ENCODE results near the gene DEDD2. TPM values are rescaled to one million over a fixed set of nuclear protein-coding genes. Genes with fewer than 3 reads are reported as not detected.

The DEDD2 gene
- total RNA-seq, 4 donors from 2014 or later = 46.1 to 55.8 (median 50.2) TPM

DNA sequence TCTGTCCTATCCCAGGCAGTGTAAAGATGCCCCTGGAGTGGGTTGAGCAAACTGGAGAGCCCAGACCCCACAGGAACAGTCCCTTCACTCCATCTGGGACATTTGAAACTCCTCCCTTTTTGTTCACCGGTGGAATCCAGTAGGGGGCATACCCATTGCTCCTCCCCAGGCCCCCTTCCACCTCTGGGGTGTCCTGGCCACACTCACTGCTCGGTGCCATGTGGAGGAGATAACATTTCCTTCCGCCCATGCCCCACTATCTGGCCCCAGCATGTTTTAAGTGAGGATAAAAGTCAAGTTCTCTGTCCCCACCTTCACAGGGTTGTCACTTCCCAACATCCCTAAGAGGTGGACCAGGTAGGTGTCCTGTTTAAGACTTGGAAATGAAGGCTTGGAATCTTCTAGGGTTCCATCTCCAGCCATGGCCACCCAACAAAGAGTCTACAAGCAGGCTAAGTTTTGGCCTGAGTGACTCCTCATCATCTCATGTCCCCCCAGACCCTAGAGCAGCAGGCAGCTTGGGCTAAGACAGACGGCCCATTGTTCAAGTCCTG, 11.9 kb upstream of the DEDD2 start:
- intact Hi-C loops (cut with DNase I) = no loop called here
- DNase-seq = no peak
- Histone ChIP-seq H3K9me3 (no peaks in the 10 kb centered on the region), H3K36me3 (peaks cover 75 to 76% of the 10 kb centered on the region in 2 donors), H3K27ac (no peak overlapping the region), H3K4me3 (replicated peaks in 1 of 3) (no peak overlapping the region), H3K27me3 (no peaks in the 10 kb centered on the region), H3K4me1 (no peaks in the 10 kb centered on the region)
- no peak for TF ChIP-seq POLR2A (IDR thresholded peaks at IDR 0.05)
- TF ChIP-seq CTCF (IDR thresholded peaks at IDR 0.05) = no peak
- 71 to 93% methylated on average over 4 of the region's 4 CpGs for WGBS, 2 donors

- intact Hi-C loops (cut with DNase I) = no loop called here
- no peak overlapping the region for H3K4me3 ChIP-seq (replicated peaks in 1 of 3)
- H3K4me1 ChIP-seq = no peaks in the 10 kb centered on the region
- H3K27ac ChIP-seq = no peak overlapping the region
- 88 to 90% methylated on average over 4 of the region's 4 CpGs for WGBS, 2 donors
- H3K36me3 ChIP-seq = peaks cover 71 to 73% of the 10 kb centered on the region in 2 donors
- DNase-seq = no peak
- no peaks in the 10 kb centered on the region for H3K9me3 ChIP-seq
- H3K27me3 ChIP-seq = no peaks in the 10 kb centered on the region
- TF ChIP-seq POLR2A (IDR thresholded peaks at IDR 0.05) = no peak
- TF ChIP-seq CTCF (IDR thresholded peaks at IDR 0.05) = no peak
These were observed 11.2 kb upstream of the DEDD2 start for GRCh38 chr19:42228641-42229040.

DNA sequence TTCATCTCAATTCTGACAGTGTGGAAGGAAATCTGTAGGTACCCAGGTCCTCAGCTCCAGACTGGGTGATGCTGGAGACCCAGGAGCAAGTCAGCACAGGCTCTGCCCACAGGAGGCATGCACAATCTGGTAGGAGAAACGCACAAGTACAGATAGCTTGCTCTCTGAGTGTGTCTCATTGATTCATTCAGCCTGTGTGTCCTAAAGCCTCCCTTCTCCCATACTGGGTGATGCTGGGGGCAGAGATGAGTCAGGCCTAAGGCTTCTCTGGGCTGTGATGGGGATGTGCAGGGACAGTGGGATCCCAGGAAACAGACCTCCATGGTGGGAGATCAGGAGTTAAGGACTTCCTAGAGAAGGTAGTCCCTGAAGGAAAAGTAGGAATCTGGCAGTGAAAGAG, 9.4 kb upstream of the DEDD2 start:
- intact Hi-C loops (cut with DNase I) = no loop called here
- Histone ChIP-seq H3K27ac (no peak overlapping the region), H3K27me3 (no peaks in the 10 kb centered on the region), H3K4me1 (no peaks in the 10 kb centered on the region), H3K4me3 (replicated peaks in 1 of 3) (no peak overlapping the region), H3K36me3 (peaks cover 55 to 57% of the 10 kb centered on the region in 2 donors), H3K9me3 (no peaks in the 10 kb centered on the region)
- WGBS, 2 donors = 89 to 100% methylated on average over 1 of the region's 1 CpG
- no peak for DNase-seq
- TF ChIP-seq CTCF (IDR thresholded peaks at IDR 0.05) (no peak), POLR2A (IDR thresholded peaks at IDR 0.05) (no peak)

DNA sequence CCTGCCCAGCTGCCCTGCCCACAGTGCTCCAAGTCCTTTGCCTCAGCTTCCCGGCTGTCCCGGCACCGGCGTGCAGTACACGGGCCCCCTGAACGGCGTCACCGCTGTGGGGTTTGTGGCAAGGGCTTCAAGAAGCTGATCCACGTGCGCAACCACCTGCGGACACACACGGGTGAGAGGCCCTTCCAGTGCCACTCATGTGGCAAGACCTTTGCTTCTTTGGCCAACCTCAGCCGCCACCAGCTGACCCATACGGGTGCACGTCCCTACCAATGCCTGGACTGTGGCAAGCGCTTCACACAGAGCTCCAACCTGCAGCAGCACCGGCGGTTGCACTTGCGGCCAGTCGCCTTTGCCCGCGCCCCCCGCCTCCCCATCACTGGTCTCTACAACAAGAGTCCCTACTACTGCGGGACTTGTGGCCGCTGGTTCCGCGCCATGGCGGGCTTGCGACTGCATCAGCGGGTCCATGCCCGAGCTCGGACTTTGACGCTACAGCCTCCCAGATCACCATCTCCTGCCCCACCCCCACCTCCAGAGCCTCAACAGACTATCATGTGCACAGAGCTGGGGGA, 8.3 kb upstream of the DEDD2 start:
- H3K36me3 ChIP-seq = peaks cover 46% of the 10 kb centered on the region in 2 donors
- no peaks in the 10 kb centered on the region for H3K27me3 ChIP-seq
- H3K9me3 ChIP-seq = no peaks in the 10 kb centered on the region
- DNase-seq = no peak
- H3K4me3 ChIP-seq (replicated peaks in 1 of 3) = no peak overlapping the region
- H3K27ac ChIP-seq = no peak overlapping the region
- intact Hi-C loops (cut with DNase I) = no loop called here
- peaks cover 4 to 8% of the 10 kb centered on the region in 2 donors for H3K4me1 ChIP-seq
- TF ChIP-seq POLR2A (IDR thresholded peaks at IDR 0.05) (no peak), CTCF (IDR thresholded peaks at IDR 0.05) (no peak)
- WGBS, 2 donors = 96 to 97% methylated on average over 25 to 33 of the region's 33 CpGs

- H3K9me3 ChIP-seq = no peaks in the 10 kb centered on the region
- intact Hi-C loops (cut with DNase I) = no loop called here
- TF ChIP-seq CTCF (IDR thresholded peaks at IDR 0.05) (no peak), POLR2A (IDR thresholded peaks at IDR 0.05) (no peak)
- peaks cover 7 to 10% of the 10 kb centered on the region in 2 donors for H3K4me1 ChIP-seq
- H3K27ac ChIP-seq = no peak overlapping the region
- no peak overlapping the region for H3K4me3 ChIP-seq (replicated peaks in 1 of 3)
- peaks cover 39% of the 10 kb centered on the region in 2 donors for H3K36me3 ChIP-seq
- no peaks in the 10 kb centered on the region for H3K27me3 ChIP-seq
- no peak for DNase-seq
- 93 to 95% methylated on average over 29 to 31 of the region's 37 CpGs for WGBS, 2 donors
These were observed 7.7 kb upstream of the DEDD2 start for GRCh38 chr19:42224940-42225717.

Measured in thyroid gland (tissue), 4 donors.